HFFc6 (cell line): ENCODE measurements around the gene ACOT12. TPM values are rescaled to one million over a fixed set of nuclear protein-coding genes. Genes with fewer than 3 reads are reported as not detected.

Experiments
- DNase-seq: peaks from one replicate; pipeline ENCODE4 v3.0.0-alpha.2; 2018
- H3K27ac Mint-ChIP-seq: 2 replicates; pipeline ENCODE4 v1.8.0; 2020; ENCODE audit warnings: mild to moderate bottlenecking, mixed read lengths
- H3K27me3 Mint-ChIP-seq: 2 replicates; pipeline ENCODE4 v1.8.0; 2021; ENCODE audit warnings: mild to moderate bottlenecking, moderate library complexity, mixed read lengths; ENCODE audit not compliant: insufficient read depth
- H3K36me3 Mint-ChIP-seq: 2 replicates; pipeline ENCODE4 v1.8.0; 2021; ENCODE audit warnings: low read depth, mixed read lengths
- H3K4me1 Mint-ChIP-seq: 2 replicates; pipeline ENCODE4 v1.8.0; 2020; ENCODE audit warnings: low read depth, mixed read lengths
- H3K4me3 Mint-ChIP-seq: 2 replicates; pipeline ENCODE4 v1.8.0; 2020; ENCODE audit warnings: mild to moderate bottlenecking, moderate library complexity, mixed read lengths
- H3K9me3 Mint-ChIP-seq: 2 replicates; pipeline ENCODE4 v1.8.0; 2020; ENCODE audit warnings: mild to moderate bottlenecking, mixed read lengths
- CTCF ChIP-seq: fragments of 200-600 bp; sonication (generic); IDR thresholded peaks from 2 replicates; pipeline ENCODE4 v1.5.0; 2021; ENCODE audit warnings: antibody characterized with exemption, mild to moderate bottlenecking
- total RNA-seq, 6 experiments: library from RNA; stranded (reverse); fragmentation: NEBNext Ultra II Directional; extraction: Animal tissue kit (Norgen Biotek cat#: 25700); gene quantifications; 2 replicates in 1 of 6; 3 replicates in 5 of 6; pipeline ENCODE4 v1.2.3, GENCODE V29; 2021

The ACOT12 gene
- total RNA-seq, 6 experiments from 2014 or later: not detected

- Mint-ChIP-seq H3K36me3 (no peaks in the 10 kb centered on the region), H3K4me1 (peaks cover 66% of the 10 kb centered on the region), H3K27me3 (peaks cover 3% of the 10 kb centered on the region; the same call in 1 of the 2 replicates), H3K4me3 (peak overlapping the region; percentile 51), H3K27ac (peak overlapping the region; percentile 93), H3K9me3 (no peaks in the 10 kb centered on the region)
- DNase-seq: peak; percentile 89
- TF ChIP-seq CTCF: no peak
Measured at GRCh38 chr5:81422671-81423070, 28.7 kb upstream of the ACOT12 start.

- peak; percentile 89 for DNase-seq
- no peaks in the 10 kb centered on the region for H3K9me3 Mint-ChIP-seq
- no peak for TF ChIP-seq CTCF
- H3K27me3 Mint-ChIP-seq: peaks cover 3% of the 10 kb centered on the region; the same call in 1 of the 2 replicates
- H3K4me1 Mint-ChIP-seq: peaks cover 45% of the 10 kb centered on the region
- H3K27ac Mint-ChIP-seq: peak overlapping the region; percentile 96
- H3K4me3 Mint-ChIP-seq: peak overlapping the region; percentile 74
- H3K36me3 Mint-ChIP-seq: no peaks in the 10 kb centered on the region
Measured at GRCh38 chr5:81420039-81420667, 26.2 kb upstream of the ACOT12 start.

- DNase-seq: no peak
- no peak overlapping the region for H3K27ac Mint-ChIP-seq
- no peaks in the 10 kb centered on the region for H3K9me3 Mint-ChIP-seq
- peaks cover 45% of the 10 kb centered on the region for H3K4me1 Mint-ChIP-seq
- no peak overlapping the region for H3K4me3 Mint-ChIP-seq
- peaks cover 3% of the 10 kb centered on the region; the same call in 1 of the 2 replicates for H3K27me3 Mint-ChIP-seq
- no peak for TF ChIP-seq CTCF
- H3K36me3 Mint-ChIP-seq: no peaks in the 10 kb centered on the region
Measured at GRCh38 chr5:81418606-81419005, 24.7 kb upstream of the ACOT12 start.

- Mint-ChIP-seq H3K36me3 (no peaks in the 10 kb centered on the region), H3K27ac (no peak overlapping the region), H3K27me3 (peaks cover 1% of the 10 kb centered on the region; the same call in 1 of the 2 replicates), H3K4me3 (no peak overlapping the region), H3K4me1 (peaks cover 29% of the 10 kb centered on the region), H3K9me3 (no peaks in the 10 kb centered on the region)
- no peak for TF ChIP-seq CTCF
- no peak for DNase-seq
Measured at GRCh38 chr5:81417052-81417451, 23.1 kb upstream of the ACOT12 start.

GRCh38 chr5:81409896-81410295 is 16.0 kb upstream of the ACOT12 start:
- Mint-ChIP-seq H3K4me3 (no peak overlapping the region), H3K9me3 (no peaks in the 10 kb centered on the region), H3K36me3 (no peaks in the 10 kb centered on the region), H3K4me1 (no peaks in the 10 kb centered on the region), H3K27ac (no peak overlapping the region), H3K27me3 (no peaks in the 10 kb centered on the region; the same call in 1 of the 2 replicates)
- no peak for TF ChIP-seq CTCF
- DNase-seq: no peak
